HAP-1 (cell line): ENCODE data around the gene TCERG1L.

ENCODE experiments used
- DNase-seq, 2 experiments: peaks; one replicate each; pipeline ENCODE4 v3.0.0-alpha.2; 2016 to 2020; ENCODE audit warnings: low spot score in 2 of 2
- H3K27me3 ChIP-seq: fragments of 250-450 bp; sonication (Bioruptor Pico); 2 replicates; pipeline ENCODE4 v1.5.1; 2020; ENCODE audit warnings: low read depth, mild to moderate bottlenecking, moderate library complexity
- H3K36me3 ChIP-seq: fragments of 250-450 bp; sonication (Bioruptor Pico); replicated peaks from 2 replicates; pipeline ENCODE4 v1.5.1; 2020; ENCODE audit warnings: mild to moderate bottlenecking
- H3K4me1 ChIP-seq: fragments of 250-450 bp; sonication (Bioruptor Pico); 2 replicates; pipeline ENCODE4 v1.5.1; 2020; ENCODE audit warnings: mild to moderate bottlenecking
- H3K4me3 ChIP-seq: fragments of 250-450 bp; sonication (Bioruptor Pico); 2 replicates; pipeline ENCODE4 v1.5.1; 2020; ENCODE audit warnings: mild to moderate bottlenecking, moderate library complexity
- H3K9me3 ChIP-seq: fragments of 250-450 bp; sonication (Bioruptor Pico); 2 replicates; pipeline ENCODE4 v1.5.1; 2020; ENCODE audit warnings: mild to moderate bottlenecking, moderate library complexity
- in situ Hi-C: fragments of 300-500 bp; cut with MboI; formaldehyde crosslinking; loops from 3 replicates; pipeline ENCODE4 v1.14.3; 2020; ENCODE audit warnings: low sequenced_read_pairs, inconsistent platforms, mixed read lengths

Gene TCERG1L

DNA sequence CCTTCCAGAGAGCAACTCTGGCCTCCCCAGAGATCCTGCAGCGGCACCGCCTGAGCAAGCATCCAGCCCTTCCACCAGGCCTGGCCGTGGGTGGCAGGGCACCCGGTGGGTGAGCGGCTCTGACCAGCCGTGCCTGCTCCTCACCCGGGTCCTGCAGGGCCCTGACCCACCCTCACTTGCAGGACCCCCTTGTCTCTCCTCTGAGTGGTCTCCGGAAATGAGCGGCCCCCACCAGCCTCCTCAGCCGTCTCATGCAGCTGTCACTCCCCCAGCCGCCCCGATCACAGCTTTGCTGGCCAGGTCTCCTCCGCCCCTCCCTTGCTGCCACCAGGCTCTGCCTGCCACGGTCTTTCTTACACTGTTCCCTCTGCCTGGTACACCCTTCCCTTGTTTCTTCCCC is 218.2 kb downstream of the TCERG1L start:
- Histone ChIP-seq H3K4me1 (no peaks in the 10 kb centered on the region), H3K4me3 (no peak overlapping the region), H3K36me3 (no peaks in the 10 kb centered on the region), H3K27me3 (no peaks in the 10 kb centered on the region), H3K9me3 (no peaks in the 10 kb centered on the region)
- in situ Hi-C loops = no loop called here
- no peak for DNase-seq

- no peak overlapping the region for H3K4me3 ChIP-seq
- DNase-seq = no peak
- in situ Hi-C loops = no loop called here
Observed at GRCh38 chr10:131092876-131093275, 218.6 kb downstream of the TCERG1L start.

DNA sequence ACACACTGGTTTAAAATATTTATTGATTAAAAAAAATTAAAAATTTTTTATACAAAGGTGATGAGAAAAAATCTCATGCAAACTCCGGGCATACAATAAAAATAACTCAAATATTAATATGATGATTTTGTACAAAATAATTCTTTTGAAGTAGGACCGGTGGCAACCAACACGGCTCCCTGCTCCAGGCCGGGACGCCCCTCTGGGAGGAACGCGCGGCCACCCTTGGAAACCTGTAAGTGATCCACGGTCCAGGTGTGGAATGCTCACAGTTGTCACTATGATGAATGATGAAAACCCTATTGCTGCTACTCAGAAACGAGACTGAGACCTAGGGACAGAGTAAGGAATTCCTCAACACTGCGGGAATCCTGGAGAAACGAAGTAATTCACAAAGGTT is 219.1 kb downstream of the TCERG1L start:
- no peak for DNase-seq
- in situ Hi-C loops = no loop called here
- Histone ChIP-seq H3K36me3 (no peaks in the 10 kb centered on the region), H3K4me1 (no peaks in the 10 kb centered on the region), H3K27me3 (no peaks in the 10 kb centered on the region), H3K4me3 (no peak overlapping the region), H3K9me3 (no peaks in the 10 kb centered on the region)

More at GRCh38 chr10:131092876-131093275, 218.6 kb downstream of the TCERG1L start:
- H3K36me3 ChIP-seq = no peaks in the 10 kb centered on the region
- no peaks in the 10 kb centered on the region for H3K9me3 ChIP-seq
- no peaks in the 10 kb centered on the region for H3K27me3 ChIP-seq
- no peaks in the 10 kb centered on the region for H3K4me1 ChIP-seq

GRCh38 chr10:131091682-131092081 is 219.8 kb downstream of the TCERG1L start:
- no peak overlapping the region for H3K4me3 ChIP-seq
- in situ Hi-C loops = no loop called here
- no peaks in the 10 kb centered on the region for H3K36me3 ChIP-seq
- H3K4me1 ChIP-seq = no peaks in the 10 kb centered on the region
- no peak for DNase-seq
- no peaks in the 10 kb centered on the region for H3K27me3 ChIP-seq
- no peaks in the 10 kb centered on the region for H3K9me3 ChIP-seq

GRCh38 chr10:131090761-131091661 is 220.5 kb downstream of the TCERG1L start:
- in situ Hi-C loops = no loop called here
- Histone ChIP-seq H3K4me3 (no peak overlapping the region), H3K27me3 (no peaks in the 10 kb centered on the region), H3K36me3 (no peaks in the 10 kb centered on the region), H3K9me3 (no peaks in the 10 kb centered on the region), H3K4me1 (no peaks in the 10 kb centered on the region)
- no peak for DNase-seq

DNA sequence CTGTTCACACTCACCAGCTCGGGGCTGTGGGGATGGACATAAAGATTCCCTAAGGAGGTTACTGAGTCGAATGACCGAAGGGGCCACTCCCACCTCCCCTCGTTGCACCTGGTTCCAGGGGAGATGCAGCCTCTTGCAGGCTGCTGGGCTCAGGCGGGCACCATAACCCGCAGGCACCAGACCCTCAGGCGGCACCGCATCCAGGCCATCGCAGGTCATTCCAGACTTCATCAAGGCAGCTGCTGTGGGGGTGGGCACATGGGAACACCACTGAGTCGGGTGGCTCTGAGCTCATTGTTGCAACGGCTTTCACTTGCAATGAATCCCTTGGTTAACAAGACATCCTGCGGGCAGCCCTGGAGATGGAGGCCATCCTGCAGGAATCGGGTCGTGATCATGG is 221.7 kb downstream of the TCERG1L start:
- no peaks in the 10 kb centered on the region for H3K27me3 ChIP-seq
- H3K9me3 ChIP-seq = no peaks in the 10 kb centered on the region
- no peaks in the 10 kb centered on the region for H3K4me1 ChIP-seq
- no peak for DNase-seq
- in situ Hi-C loops = no loop called here
- H3K36me3 ChIP-seq = no peaks in the 10 kb centered on the region
- H3K4me3 ChIP-seq = no peak overlapping the region

- DNase-seq = no peak
- no peaks in the 10 kb centered on the region for H3K9me3 ChIP-seq
- H3K36me3 ChIP-seq = no peaks in the 10 kb centered on the region
- no peaks in the 10 kb centered on the region for H3K27me3 ChIP-seq
- no peaks in the 10 kb centered on the region for H3K4me1 ChIP-seq
- in situ Hi-C loops = no loop called here
- H3K4me3 ChIP-seq = no peak overlapping the region
Observed at GRCh38 chr10:131089150-131089549, 222.4 kb downstream of the TCERG1L start.

DNA sequence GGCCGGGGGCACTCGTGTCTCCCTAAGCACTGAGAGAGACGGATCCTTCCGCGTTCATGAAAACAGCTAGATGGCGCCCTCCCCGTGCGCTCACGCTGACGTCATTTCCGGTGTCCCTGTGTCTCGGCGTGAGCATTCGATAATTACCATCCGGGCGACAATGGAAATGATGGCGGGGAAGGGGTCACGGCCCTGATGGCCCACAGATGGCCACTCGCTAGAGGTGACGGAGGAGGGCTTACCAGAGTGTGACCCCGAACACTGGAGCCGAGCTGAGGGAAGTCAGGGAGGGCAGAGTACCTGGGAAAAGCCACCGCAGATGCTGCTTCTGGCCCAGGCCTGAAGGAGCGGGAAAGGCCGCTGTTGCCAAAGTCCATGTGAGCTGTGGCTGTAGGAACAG is 222.9 kb downstream of the TCERG1L start:
- no peak for DNase-seq
- Histone ChIP-seq H3K27me3 (no peaks in the 10 kb centered on the region), H3K9me3 (no peaks in the 10 kb centered on the region), H3K4me1 (no peaks in the 10 kb centered on the region), H3K4me3 (no peak overlapping the region), H3K36me3 (no peaks in the 10 kb centered on the region)
- in situ Hi-C loops = no loop called here

DNA sequence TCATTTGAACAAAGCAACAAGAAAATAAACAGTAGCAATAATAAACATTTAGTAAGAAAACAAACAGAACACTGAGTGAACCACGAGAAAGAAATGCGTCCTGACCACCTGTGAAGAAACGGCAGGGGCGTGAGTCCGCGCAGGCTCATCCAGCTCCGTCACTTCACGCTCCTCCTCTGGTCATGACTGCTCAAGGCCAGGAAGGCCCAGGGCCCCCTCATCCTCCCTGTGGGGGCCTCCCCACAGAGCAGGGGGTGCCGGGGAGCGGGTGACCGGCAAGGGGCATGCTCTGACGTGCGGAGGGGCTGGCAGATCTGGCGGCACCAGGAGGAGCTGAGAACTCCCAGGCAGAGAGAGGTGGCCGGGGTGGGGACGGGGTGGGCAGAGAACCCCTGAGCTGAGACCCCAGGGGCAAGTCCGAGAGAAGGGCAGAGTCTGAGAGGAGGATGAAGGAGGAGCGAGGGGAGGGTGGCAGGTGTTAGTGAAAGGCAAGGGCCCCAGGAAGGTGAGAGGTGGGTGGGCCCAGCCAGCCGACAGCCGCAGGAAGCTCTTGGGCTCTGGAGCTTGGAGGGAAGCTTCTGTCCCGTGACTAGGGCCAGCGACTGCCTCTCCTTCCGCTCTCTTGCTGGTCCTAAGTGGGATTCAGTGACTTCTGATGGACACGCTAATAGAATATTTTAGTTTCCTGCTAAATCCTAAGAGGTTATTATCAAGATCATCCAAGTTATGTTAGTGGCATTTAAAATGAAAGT is 223.9 kb downstream of the TCERG1L start:
- H3K36me3 ChIP-seq = no peaks in the 10 kb centered on the region
- H3K4me3 ChIP-seq = no peak overlapping the region
- no peak for DNase-seq
- no peaks in the 10 kb centered on the region for H3K4me1 ChIP-seq
- no peaks in the 10 kb centered on the region for H3K27me3 ChIP-seq
- no peaks in the 10 kb centered on the region for H3K9me3 ChIP-seq
- in situ Hi-C loops = no loop called here

DNA sequence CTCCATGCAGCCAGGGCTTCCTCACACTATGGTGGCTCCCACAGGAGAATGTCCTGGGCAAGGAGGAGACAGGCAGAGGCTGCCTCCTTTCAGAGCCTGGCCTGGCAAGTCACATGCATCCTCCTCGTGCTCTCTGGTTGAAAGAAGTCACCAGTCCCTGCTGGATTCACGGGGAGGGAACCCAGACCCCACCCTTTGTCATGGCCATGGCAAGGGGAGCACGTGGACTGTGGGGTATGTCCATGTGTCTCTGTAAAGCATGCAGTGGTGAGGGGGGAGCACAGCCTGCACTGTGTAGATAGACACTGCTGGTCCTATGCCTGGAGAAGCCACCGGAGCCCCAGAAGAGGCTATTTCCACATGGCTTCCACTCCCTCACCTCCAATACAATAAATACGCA is 225.0 kb downstream of the TCERG1L start:
- DNase-seq = no peak
- Histone ChIP-seq H3K4me3 (no peak overlapping the region), H3K4me1 (no peaks in the 10 kb centered on the region), H3K27me3 (no peaks in the 10 kb centered on the region), H3K9me3 (no peaks in the 10 kb centered on the region), H3K36me3 (no peaks in the 10 kb centered on the region)
- in situ Hi-C loops = no loop called here

DNA sequence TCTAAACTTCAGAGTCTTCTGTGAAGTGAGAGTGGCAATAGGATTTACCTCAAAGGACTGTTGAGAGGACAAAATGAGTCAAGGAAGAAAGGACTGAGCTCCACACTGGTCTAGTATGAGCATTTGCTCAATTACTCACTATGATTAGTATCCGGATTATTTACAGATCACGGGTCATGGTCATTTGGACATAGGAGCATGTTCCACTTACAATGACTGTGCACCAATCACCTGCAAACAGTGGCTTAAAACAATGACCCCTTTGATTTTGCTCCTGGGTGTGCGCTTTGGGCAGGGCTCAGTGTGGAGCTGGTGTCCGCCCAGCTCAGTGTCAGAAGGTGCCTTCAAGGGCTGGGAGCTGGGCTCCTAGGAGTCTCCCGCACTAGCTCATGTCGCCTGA is 225.4 kb downstream of the TCERG1L start:
- H3K4me3 ChIP-seq = no peak overlapping the region
- no peaks in the 10 kb centered on the region for H3K4me1 ChIP-seq
- in situ Hi-C loops = no loop called here

GRCh38 chr10:131085091-131085860 is 226.2 kb downstream of the TCERG1L start:
- in situ Hi-C loops = no loop called here
- DNase-seq = no peak
- H3K4me3 ChIP-seq = no peak overlapping the region
- H3K9me3 ChIP-seq = no peaks in the 10 kb centered on the region
- no peaks in the 10 kb centered on the region for H3K36me3 ChIP-seq
- no peaks in the 10 kb centered on the region for H3K27me3 ChIP-seq
- no peaks in the 10 kb centered on the region for H3K4me1 ChIP-seq

More for the DNA sequence above, 225.4 kb downstream of the TCERG1L start:
- DNase-seq = no peak
- H3K9me3 ChIP-seq = no peaks in the 10 kb centered on the region
- H3K36me3 ChIP-seq = no peaks in the 10 kb centered on the region
- H3K27me3 ChIP-seq = no peaks in the 10 kb centered on the region

DNA sequence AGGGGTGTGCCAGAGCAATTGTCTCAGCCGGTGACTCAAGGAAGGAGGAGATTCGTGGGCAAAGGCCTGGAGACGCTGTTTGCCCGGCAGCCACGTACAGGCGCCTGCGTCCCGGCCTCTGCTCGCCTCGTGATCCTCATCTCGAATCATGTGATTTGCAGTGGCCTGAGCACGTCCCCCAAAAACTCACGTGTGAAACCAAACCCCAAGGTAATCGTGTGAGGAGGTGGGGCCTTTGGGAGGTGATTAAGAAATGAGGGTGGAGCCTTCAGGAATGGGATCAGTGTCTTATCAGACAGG is 226.8 kb downstream of the TCERG1L start:
- in situ Hi-C loops = no loop called here
- Histone ChIP-seq H3K4me3 (no peak overlapping the region), H3K9me3 (no peaks in the 10 kb centered on the region), H3K4me1 (no peaks in the 10 kb centered on the region), H3K36me3 (no peaks in the 10 kb centered on the region), H3K27me3 (no peaks in the 10 kb centered on the region)
- no peak for DNase-seq
